RWPE2 (cell line): Measurements from ENCODE around the gene HACD1.

Experiments used
- ATAC-seq: fragments of 200-7000 bp; cut with Tn5 transposase; 3 replicates; pipeline ENCODE4 v1.9.1; 2021; ENCODE audit warnings: low read depth
- DNase-seq: peaks from one replicate; pipeline ENCODE4 v3.0.0-alpha.2; 2020; ENCODE audit warnings: low spot score
- H3K27ac ChIP-seq: fragments of 450-650 bp; 2 replicates; pipeline ENCODE4 v1.5.1; 2017; ENCODE audit warnings: mild to moderate bottlenecking; ENCODE audit not compliant: poor library complexity, severe bottlenecking
- H3K27me3 ChIP-seq: fragments of 250-450 bp; sonication (Bioruptor Pico); 2 replicates; pipeline ENCODE4 v1.5.1; 2021; ENCODE audit warnings: mild to moderate bottlenecking, moderate library complexity; ENCODE audit not compliant: insufficient read depth, poor library complexity, severe bottlenecking
- H3K36me3 ChIP-seq: fragments of 250-450 bp; sonication (Bioruptor Pico); 2 replicates; pipeline ENCODE4 v1.5.1; 2020; ENCODE audit warnings: low read depth, mild to moderate bottlenecking, moderate library complexity
- H3K4me1 ChIP-seq: fragments of 250-450 bp; sonication (Bioruptor Pico); 2 replicates; pipeline ENCODE4 v1.5.1; 2021; ENCODE audit warnings: mild to moderate bottlenecking, moderate library complexity; ENCODE audit not compliant: insufficient read depth, poor library complexity, severe bottlenecking
- H3K4me3 ChIP-seq: fragments of 250-450 bp; sonication (Bioruptor Pico); 2 replicates; pipeline ENCODE4 v1.5.1; 2021; ENCODE audit warnings: mild to moderate bottlenecking, moderate library complexity; ENCODE audit not compliant: severe bottlenecking
- H3K9me3 ChIP-seq: fragments of 250-450 bp; sonication (Bioruptor Pico); 2 replicates; pipeline ENCODE4 v1.5.1; 2021; ENCODE audit warnings: mild to moderate bottlenecking, moderate library complexity; ENCODE audit not compliant: severe bottlenecking
- TF ChIP-seq, protein P1 (sequence below): fragments of 450-650 bp; IDR thresholded peaks from one replicate; pipeline ENCODE4 v1.5.1; 2017; ENCODE audit warnings: mild to moderate bottlenecking, moderate library complexity; ENCODE audit not compliant: poor library complexity, severe bottlenecking

Gene HACD1

GRCh38 chr10:17661510-17661909 lies 44.3 kb upstream of the HACD1 start:
- peaks cover 25% of the 10 kb centered on the region for H3K36me3 ChIP-seq
- H3K9me3 ChIP-seq: no peaks in the 10 kb centered on the region
- peaks cover 24% of the 10 kb centered on the region for H3K4me1 ChIP-seq
- DNase-seq (no peak), ATAC-seq (no peak)
- H3K27me3 ChIP-seq: no peaks in the 10 kb centered on the region
- no peak overlapping the region for H3K27ac ChIP-seq
- H3K4me3 ChIP-seq: no peak overlapping the region
- TF ChIP-seq, protein P1, sequence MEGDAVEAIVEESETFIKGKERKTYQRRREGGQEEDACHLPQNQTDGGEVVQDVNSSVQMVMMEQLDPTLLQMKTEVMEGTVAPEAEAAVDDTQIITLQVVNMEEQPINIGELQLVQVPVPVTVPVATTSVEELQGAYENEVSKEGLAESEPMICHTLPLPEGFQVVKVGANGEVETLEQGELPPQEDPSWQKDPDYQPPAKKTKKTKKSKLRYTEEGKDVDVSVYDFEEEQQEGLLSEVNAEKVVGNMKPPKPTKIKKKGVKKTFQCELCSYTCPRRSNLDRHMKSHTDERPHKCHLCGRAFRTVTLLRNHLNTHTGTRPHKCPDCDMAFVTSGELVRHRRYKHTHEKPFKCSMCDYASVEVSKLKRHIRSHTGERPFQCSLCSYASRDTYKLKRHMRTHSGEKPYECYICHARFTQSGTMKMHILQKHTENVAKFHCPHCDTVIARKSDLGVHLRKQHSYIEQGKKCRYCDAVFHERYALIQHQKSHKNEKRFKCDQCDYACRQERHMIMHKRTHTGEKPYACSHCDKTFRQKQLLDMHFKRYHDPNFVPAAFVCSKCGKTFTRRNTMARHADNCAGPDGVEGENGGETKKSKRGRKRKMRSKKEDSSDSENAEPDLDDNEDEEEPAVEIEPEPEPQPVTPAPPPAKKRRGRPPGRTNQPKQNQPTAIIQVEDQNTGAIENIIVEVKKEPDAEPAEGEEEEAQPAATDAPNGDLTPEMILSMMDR: no peak

- no peaks in the 10 kb centered on the region for H3K9me3 ChIP-seq
- H3K4me3 ChIP-seq: no peak overlapping the region
- H3K36me3 ChIP-seq: peaks cover 25% of the 10 kb centered on the region
- no peaks in the 10 kb centered on the region for H3K27me3 ChIP-seq
- DNase-seq (no peak), ATAC-seq (no peak)
- H3K4me1 ChIP-seq: peaks cover 21% of the 10 kb centered on the region
- TF ChIP-seq, protein P1: no peak
- H3K27ac ChIP-seq: no peak overlapping the region
Measured at GRCh38 chr10:17660921-17661320, 43.7 kb upstream of the HACD1 start.

GRCh38 chr10:17659365-17659764 lies 42.2 kb upstream of the HACD1 start:
- Histone ChIP-seq H3K27ac (no peak overlapping the region), H3K9me3 (no peaks in the 10 kb centered on the region), H3K4me1 (peaks cover 7% of the 10 kb centered on the region), H3K4me3 (no peak overlapping the region), H3K27me3 (no peaks in the 10 kb centered on the region), H3K36me3 (peaks cover 21% of the 10 kb centered on the region)
- TF ChIP-seq, protein P1: no peak
- ATAC-seq: no peak
- DNase-seq: no peak

DNA sequence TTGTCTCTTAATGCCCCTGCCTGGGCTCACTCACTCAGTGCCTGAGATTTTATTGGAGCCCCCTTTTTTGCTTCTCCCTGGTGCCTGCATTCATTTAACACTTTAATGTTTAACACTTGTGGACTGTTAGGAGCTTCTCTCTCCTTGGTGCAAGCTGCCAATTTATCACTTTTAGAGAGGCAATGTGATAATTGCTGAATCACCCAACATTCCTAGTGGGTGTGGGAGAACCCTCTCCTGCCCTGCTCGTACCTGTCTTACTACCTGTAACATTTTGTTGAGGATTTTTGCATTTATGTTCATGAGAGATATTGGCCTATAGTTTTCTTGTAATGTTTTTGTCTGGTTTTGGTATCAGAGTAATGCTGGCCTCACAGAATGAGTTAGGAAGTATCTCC lies 39.9 kb upstream of the HACD1 start:
- H3K4me3 ChIP-seq: no peak overlapping the region
- no peaks in the 10 kb centered on the region for H3K4me1 ChIP-seq
- peaks cover 22% of the 10 kb centered on the region for H3K36me3 ChIP-seq
- no peak for ATAC-seq
- no peaks in the 10 kb centered on the region for H3K9me3 ChIP-seq
- no peaks in the 10 kb centered on the region for H3K27me3 ChIP-seq
- H3K27ac ChIP-seq: no peak overlapping the region
- TF ChIP-seq, protein P1: no peak
- no peak for DNase-seq

DNA sequence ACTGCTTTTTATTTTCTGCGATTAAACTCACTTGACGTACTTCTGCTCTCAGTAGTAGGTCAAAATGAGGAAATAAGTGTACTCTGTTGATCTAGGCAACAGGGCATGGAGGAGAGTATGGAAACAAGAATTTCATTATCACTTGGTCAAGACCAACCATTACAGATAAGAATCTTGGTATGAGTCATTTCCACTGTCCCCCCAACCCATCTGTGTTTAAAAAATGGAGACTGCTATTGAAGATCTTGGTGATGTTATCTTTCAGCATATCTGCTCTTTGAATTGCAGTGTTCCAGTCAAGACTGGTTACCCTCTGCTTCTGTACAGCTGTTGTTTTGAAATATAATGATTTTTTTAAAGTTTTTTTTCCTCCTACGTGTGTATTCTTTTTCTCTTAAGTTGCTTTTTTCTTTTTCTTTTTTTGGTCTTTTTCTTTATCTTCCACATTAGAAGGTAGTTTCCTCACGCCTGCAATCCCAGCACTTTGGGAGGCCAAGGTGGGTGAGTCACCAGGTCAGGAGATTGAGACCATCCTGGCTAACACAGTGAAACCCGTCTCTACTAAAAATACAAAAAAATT lies 38.5 kb upstream of the HACD1 start:
- TF ChIP-seq, protein P1: no peak
- H3K27ac ChIP-seq: no peak overlapping the region
- no peak overlapping the region for H3K4me3 ChIP-seq

More for the DNA sequence above, 38.5 kb upstream of the HACD1 start:
- DNase-seq: no peak
- Histone ChIP-seq H3K27me3 (no peaks in the 10 kb centered on the region), H3K36me3 (peaks cover 23% of the 10 kb centered on the region), H3K9me3 (no peaks in the 10 kb centered on the region), H3K4me1 (no peaks in the 10 kb centered on the region)
- no peak for ATAC-seq
